Kidney glomerular epithelial cell (primary cell): ENCODE data around the gene MDM2.

Source experiments
- DNase-seq: peaks from one replicate; lab custom pipeline; 2025; lab: John Stamatoyannopoulos, UW

MDM2 gene

DNA sequence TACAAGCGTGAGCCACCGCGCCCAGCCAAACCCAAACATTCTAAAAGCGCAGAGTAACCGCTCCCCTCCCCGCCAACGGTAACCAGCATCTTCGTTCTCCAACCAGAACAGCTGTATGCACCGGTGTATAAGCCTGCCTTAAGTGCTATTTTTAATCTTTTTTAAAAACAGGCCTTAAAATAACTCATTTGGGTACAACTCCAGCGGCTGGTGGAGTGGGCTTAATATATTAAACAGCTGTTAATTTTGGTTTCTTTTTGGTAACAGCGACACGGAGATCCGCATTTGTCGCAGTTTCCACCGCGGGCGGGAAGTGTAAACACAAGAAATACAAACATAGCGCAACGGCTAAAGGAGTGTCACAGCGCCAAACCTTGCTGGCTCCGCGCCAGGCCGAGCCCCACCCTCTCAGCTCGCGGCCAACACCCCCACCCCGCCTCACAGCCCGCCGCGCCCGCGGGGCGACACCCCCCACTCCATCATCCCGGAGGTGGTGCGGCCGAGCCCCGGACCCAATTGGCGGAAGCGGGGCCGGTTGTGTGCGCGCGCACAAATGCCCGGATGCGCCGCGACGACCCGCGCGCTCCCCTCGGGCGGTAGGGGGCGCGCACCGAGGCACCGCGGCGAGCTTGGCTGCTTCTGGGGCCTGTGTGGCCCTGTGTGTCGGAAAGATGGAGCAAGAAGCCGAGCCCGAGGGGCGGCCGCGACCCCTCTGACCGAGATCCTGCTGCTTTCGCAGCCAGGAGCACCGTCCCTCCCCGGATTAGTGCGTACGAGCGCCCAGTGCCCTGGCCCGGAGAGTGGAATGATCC lies at the start of gene MDM2:
Gene MDM2 (plus strand): TSS at position 602 of the 812 bp plus-strand sequence. CDS start 301 bp downstream, outside the sequence.
- peak; percentile 83 for DNase-seq

DNA sequence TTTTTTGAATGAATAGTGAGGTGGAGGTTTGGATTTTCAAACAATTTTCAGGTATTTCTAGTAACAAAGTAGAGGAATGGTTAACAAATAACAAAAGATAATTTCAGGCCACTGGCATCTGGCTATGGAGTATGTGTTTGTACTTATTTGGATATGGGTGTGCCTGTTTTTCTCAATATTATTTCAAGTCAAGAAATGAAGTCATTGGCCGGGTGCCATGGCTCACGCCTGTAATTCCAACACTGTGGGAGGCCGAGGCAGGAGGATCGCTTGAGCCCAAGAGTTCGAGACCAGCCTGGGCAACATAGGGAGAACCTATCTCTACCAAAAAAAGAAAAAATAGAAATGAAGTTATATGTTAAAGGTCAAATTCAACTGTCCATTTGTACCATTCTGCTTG lies 48.1 kb upstream of the MDM2 start:
- no peak for DNase-seq

DNA sequence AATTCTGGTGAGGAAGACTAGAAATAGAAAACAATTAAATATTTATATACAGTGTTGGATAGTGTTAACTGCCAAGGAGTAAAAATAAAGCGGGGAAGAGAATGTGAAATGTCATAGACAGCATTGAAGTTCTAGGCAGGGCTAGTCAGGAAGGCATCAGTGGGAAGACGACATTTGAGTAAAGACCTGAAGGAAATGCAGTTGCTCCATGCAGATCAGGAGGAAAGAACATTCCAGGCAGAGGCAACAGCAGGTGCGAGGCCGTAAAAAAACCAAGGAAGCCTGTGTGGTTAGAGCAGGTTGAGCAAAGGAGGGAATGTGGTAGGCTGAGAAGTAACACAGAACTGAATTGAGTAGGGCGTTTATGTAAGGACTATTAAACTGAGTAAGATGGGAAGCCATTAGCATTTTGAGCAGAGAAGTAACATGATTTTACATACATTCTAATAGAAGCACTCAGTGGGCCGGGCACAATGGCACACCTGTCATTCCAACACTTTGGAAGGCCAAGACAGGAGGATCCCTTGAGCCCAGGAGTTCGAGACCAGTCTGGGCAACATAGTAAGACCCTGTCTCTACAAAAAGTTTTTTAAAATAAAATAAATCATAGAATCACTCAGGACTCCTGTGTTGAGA lies 47.1 kb upstream of the MDM2 start:
- DNase-seq = no peak

DNA sequence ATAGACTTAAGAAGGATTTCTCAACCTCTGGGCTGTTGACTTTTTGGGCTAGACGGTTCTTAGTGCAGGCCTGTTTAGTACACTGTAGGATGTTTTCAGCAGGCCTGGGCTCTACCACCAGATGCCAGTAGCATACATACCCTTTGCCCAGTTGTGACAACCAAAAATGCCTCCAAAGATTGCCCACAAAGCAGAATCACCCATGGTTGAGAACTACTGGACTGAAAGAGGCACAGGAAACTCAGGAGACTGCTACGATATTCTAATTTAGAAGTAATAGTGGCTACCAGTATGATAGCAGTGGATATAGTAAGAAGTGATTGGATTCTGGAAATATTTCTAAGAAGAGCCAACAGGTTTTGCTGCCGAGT lies 46.5 kb upstream of the MDM2 start:
- DNase-seq = no peak

DNA sequence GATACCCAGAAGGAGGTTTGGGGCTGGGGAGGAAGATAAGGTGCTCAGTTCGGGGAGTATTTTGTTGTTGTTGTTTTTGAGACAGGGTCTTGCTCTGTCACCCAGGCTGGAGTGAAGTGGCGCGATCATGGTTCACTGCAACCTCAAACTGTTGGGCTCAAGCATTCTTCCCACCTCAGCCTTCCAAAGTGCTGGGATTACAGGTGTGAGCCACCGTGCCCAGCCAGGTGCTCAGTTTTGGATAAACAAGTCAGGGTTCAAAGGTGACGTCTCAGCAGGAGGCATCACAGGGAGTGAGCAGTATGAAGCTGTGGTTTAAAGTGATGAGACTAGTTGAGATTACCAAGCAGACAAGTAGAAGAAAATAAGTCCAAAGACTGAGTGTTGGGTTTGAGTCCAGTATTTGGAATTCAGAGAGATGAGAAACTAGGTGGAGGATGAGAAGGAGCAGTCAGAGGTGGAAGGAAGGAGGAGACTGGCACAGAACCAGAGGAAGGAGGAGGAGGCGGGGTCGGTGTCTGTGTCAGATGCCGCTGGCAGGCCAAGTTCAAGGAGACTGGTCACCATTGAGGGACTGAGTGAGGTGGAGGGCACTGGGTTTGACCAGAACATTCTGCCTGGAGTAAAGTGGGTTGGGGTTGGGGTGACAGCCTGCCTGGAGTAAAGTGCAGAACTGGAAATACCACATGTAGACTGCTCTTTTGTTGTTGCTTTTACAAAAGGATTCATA lies 45.9 kb upstream of the MDM2 start:
- DNase-seq = no peak

DNA sequence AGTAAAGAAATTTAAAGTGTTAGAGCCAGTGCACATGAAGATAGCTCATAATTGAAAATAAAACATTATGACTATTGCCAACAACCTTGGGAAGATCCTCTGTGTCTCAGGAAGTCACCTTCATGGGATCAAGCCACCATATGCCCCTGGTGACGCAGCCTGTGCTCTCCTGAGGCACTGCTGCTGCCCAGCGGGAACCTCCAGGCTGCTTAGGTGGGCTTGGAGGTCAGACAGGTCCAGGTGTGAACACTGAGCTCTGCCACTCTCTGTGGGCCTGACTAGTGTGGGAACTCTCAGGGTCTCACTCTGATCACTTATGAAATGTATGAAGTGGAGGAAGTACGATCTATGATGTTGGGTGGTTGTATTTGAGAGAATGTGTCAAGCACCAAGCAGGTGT lies 45.3 kb upstream of the MDM2 start:
- DNase-seq = no peak

DNA sequence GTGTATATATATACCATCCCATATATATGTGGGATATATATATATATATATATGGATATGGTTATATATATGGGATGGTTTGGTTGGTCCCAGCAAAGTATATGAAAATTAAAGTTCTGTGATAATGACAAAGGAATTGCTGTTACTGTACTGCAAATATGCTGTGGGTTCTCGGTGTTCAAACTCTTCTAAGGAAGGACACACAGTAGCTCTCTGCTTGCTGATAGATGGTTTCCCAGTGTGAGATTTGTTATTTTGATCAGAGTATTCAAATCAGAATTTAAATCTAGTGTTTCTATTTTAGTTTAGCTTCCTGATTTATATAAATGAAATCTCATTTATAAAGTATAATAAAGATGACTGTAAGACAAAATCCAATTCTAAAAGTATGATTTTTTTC lies 42.3 kb upstream of the MDM2 start:
- DNase-seq = no peak

DNA sequence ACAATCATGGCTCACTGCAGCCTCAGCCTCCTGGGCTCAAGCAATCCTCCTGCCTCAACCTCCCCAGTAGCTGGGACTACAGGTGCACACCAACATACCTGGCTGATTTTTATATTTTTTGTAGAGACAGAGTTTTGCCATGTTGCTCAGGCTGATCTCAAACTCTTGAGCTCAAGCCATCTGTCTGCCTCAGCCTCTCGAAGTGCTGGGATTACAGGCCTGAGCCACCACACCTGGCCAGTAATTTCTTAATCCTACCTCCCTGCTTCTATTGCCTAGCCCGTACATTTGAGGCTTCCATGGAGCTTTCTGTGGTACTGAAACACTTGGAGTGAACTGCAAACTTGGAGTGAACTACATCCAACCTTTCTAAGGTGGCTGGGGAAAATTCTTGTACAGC lies 41.3 kb upstream of the MDM2 start:
- DNase-seq = no peak

DNA sequence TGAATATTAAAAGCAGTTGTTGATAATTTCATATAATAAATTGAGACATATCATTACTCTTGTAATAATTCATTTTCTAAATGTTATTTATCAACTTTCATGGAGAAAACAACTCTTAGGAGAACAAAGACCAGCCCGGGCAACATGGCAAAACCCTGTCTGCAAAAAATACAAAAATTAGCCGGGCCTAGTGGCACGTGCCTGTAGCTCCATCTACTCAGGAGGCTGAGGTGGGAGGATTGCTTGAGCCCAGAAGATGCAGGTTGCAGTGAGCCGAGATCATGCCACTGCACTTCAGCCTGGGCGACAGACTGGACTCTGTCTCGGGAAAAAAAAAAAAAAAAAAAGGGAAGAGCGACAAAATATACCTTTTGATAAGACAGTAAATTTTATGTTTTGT lies 40.8 kb upstream of the MDM2 start:
- no peak for DNase-seq

DNA sequence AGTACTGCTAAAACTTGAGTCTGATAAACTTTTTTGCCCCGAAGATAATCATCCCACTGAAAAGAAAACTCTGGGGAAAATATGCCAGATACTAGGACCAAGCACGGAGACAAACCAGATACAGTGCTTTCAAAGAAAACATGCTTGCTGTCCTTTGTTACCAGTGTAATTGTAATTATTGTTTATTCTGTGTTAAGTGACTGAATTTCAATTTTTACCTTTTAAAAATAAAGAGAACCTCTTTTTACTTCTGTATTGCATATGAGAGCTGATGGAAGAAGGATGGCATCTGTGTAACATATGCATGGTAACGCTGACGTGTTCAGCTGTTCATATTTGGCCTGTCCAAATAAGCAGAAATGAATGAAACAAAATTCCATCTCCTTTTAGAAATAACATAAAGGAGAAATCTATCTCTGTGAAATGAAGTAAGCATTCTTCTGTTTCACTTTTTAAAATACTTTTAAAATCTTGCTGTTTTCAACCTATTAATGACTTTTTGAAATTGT lies 39.5 kb upstream of the MDM2 start:
- no peak for DNase-seq

DNA sequence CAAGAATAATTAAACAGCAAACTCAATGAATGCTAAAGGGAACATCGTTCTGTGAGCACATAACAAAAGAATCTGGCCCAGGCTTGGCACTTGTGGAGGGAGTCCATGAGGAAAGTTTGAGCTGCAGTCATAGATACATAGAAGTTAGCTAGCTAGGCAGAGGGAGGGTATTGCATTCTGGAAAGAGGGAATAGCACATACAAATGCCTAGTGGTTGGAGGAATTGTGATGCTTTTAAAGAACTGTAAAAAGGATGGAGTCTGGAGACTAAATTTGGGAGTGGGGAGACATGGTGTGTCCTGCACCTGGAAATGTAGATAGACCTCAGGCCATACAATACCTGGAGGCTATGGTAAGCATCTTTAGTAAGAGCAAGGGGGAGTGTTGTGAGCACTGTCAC lies 38.0 kb upstream of the MDM2 start:
- DNase-seq = no peak

DNA sequence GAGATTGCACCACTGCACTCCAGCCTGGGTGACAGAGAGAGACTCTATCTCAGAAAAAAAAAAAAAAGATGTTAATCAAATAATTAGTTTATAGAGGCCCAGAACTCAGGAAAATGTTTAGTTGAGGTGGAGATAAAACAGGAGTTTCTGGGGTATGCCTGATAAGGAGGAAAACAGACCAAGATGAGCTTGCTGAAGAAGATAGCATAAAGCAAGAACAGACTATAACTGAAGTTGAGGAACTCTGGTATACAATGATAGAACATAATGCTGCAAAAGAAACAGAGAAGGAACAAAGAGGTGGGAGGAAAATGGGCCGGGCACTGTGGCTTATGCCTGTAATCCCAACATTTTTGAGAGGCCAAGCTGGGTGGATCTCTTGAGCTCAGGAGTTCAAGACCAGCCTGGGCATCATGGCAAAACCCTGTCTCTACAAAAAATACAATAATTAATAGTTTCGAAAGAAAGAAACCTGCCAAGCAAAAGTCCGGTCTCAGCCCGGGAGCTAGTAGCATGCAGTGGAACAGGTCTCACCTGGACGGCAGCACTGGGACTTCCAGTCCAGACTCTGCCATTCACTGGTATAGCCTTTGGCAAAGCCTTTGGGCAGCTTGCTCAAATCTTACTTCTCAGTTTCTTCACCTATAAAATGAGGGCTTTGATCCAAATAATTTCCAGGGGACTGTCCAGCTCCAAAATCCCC lies 36.6 kb upstream of the MDM2 start:
- DNase-seq = no peak

DNA sequence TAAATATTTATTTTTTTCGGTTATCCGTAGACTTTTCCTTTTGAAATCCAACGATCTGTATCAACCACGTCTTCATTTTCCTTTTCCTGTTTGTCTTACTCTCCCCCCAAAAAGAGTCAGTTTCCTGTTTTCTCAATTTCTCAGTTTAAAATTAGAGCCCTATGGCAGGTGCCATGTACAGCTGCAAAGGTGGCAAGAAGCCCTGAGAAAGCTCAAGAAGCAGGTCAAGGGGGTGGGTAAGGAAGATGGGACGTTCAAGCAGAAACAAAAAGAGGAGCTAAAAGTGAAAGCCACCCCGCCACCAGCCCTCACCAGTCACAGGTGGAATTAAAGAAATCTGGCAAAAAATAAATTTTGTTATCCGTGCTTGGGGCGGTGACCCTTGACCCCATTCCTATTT lies 35.3 kb upstream of the MDM2 start:
- DNase-seq = no peak

DNA sequence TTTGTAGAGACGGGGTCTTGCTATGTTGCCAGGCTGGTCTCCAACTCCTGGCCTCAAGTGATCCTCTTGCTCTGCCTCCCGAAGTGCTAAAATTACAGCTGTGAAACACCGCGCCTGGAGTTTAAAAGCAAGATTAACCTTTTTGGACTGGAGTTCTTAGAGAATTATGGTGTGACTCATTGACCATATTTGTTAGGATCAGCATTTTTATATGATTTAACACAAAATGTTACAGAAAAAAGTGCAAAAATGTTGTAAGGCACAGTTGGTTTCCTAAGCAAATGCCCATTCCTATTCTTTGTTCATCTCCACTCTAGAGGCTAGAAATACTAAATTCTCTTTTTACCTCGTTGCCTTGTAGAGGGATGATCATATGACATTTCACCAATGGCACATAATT lies 34.4 kb upstream of the MDM2 start:
- no peak for DNase-seq

DNA sequence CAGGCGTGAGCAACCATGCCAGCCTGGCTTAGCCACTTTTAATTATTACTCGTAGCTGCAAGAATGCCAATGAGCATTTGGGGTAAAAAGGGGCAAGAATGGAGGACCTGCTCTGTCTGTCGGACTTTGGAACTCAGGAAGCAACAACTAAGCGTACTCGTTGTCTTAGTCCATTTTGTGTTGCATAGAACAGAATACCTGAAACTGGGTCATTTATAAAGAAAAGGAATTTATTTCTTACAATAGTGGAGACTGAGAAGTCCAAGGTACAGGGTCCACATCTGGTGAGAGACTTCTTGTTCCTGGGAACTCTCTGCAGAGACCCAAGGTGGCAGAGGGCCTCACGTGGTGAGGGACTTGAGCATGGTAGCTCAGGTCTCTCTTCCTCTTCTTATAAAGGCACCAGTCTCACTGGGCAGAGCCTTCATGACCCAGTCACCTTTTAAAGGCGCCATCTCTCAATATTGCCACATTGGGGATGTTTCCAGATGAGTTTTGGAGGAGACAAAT lies 32.8 kb upstream of the MDM2 start:
- no peak for DNase-seq

DNA sequence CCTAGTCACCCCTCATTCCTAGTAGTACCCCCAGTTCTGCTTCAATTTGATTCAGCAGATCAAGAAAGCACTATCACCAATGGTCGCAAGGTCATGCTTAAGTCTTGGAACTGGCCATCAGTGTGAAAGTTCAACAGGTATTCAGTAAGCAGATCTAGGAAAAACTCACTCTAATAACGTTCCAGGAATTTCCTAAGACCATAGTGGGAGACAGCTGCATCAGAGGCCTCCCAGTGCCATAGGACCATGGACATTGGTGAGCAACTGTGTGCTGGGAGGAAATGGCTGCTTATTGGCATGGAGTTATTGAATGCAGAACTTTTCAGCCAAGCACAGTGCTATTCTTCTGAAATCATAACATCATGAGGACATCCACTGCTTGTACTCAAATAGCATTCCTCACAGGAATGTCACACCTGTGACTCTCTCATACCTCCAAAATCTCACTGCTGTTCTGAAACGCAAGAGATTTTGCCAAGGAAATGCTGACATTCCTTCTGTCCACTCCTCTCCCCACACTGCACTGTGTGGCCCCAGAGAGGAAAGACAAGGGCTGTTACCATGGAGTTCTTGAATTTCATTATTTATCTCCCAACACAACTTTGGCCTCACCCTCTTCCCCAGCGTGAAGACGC lies 30.9 kb upstream of the MDM2 start:
- no peak for DNase-seq

DNA sequence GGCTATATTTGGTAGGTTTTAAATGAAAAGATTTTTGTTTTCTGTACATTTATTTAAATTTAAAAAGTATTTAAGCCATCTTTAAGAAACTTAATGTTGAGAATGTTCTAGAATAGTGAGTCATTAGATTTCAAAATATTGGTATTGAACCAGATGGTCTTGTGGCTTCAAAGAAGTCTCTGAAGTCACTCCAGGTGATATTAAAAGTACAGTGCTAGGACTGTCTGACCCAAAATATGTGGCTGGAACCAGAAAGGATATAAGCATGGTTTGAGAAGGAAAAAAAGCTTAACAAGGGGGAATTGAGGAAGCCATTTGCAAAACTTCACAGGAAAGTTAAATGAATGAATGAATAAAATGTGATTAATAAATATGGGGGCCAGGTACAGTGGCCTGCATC lies 28.7 kb upstream of the MDM2 start:
- DNase-seq = no peak

DNA sequence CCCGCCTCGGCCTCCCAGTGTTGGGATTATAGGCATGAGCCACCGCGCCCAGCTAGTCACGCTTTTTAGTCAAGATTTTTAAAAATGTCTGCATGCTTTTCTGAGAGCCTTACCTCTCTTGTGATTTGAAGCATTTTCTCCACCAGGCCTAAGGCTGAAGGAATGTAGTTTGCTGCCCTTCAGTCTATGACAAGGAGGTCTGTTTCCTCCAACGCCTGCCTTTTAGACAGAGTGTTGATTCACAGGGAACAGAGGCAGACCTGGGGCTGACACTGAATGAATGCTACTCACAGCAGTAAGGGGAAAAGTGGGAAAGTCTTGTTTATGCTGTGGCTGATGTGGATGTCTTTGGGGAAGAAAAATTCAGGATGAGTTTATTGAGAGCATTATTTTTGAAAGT lies 27.2 kb upstream of the MDM2 start:
- DNase-seq = no peak

DNA sequence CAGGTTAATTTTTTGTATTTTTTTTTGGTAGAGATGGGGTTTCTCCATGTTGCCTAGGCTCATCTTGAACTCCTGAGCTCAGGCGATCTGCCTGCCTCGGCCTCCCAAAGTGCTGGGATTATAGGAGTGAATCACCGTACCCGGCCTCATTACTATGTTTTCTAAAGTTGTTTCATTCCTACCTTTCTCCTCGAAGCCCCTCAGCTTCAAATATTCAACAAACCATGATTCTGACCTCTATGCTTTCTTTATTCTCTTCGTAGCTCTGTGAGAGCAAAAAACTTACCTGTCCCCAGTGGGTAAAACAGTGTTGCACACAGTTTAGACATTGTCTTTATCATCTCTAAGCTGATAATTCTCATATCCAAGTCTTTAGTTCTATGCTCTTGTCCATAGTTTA lies 26.2 kb upstream of the MDM2 start:
- no peak for DNase-seq

DNA sequence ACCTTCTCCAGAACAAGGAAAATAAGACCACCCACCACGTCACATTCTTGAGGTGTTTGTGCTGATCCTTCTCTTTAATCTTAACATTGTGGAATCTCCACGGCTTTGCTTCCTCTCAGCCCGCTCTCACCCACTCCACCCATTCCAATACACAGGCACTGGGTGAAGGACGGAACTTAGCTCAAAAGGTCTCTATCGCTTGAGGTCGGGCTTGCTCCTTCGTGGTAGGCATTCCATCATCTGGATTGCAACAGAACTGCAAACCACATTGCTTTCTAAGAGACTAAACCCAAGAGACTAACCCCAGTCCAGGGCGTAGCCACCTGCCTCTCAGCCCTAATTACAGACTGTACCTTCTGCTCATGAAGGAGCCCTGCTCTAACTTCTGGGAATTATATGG lies 24.0 kb upstream of the MDM2 start:
- DNase-seq = no peak

DNA sequence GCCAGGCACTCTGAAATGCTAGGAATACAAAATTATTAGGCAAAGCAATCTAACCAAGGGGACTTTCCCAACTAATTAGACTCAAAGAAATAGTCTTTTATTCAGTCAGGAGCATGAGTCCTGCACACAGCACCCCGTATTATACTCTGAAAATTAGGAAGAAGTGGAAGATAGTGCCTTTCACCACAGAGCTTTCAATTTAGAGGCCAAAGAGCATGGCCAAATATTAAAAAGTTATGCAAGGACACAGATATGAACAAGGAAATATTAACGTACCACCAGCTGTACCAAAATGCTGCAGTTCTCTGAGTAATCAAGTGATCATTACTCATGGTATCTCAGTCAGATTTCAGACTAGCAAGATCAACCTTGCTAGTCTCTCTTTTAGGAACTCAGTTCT lies 22.6 kb upstream of the MDM2 start:
- no peak for DNase-seq

DNA sequence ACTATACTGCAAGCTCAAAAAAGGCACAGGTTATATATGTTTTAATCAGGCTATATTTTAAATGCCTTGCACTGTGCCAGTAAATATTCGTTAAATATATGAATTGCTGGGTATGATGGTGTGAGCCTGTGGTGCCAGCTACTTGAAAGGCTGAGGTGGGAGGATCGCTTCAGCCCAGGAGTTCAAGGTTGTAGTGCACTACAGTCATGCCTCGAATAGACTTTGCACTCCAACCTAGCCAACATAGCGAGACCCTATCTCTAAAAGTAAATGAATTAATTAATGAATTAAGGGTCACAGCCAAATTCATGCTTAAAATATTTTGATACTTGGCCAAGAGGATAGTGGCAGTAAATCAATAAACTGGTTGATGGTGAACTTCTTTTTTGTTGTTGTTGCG lies 22.2 kb upstream of the MDM2 start:
- no peak for DNase-seq
